Measurements from ENCODE around the gene SUSD6.

SUSD6 gene

GRCh38 chr14:69658664-69659261 lies 47.4 kb downstream of the SUSD6 start:
- DNase-seq (no peak), ATAC-seq (replicated peaks) (no peak)
- Mint-ChIP-seq H3K4me3 (no peak overlapping the region), H3K9me3 (no peaks in the 10 kb centered on the region), H3K27me3 (no peaks in the 10 kb centered on the region), H3K27ac (peak overlapping the region; percentile 22), H3K4me1 (peaks cover 46 to 93% of the 10 kb centered on the region in 2 donors), H3K36me3 (peaks cover 34 to 61% of the 10 kb centered on the region in 2 donors)

- Mint-ChIP-seq H3K36me3 (peaks cover 38 to 73% of the 10 kb centered on the region in 2 donors), H3K4me3 (no peak overlapping the region), H3K9me3 (no peaks in the 10 kb centered on the region), H3K27me3 (no peaks in the 10 kb centered on the region), H3K4me1 (peaks cover 54 to 93% of the 10 kb centered on the region in 2 donors), H3K27ac (peak overlapping the region; percentile 71)
- peak; percentile 61 to 63 for ATAC-seq (replicated peaks)
- no peak for DNase-seq
Measured at GRCh38 chr14:69660344-69661193, 49.2 kb downstream of the SUSD6 start.

- peaks cover 38 to 73% of the 10 kb centered on the region in 2 donors for H3K36me3 Mint-ChIP-seq
- H3K27ac Mint-ChIP-seq, result peak overlapping the region; percentile 71
- no peak overlapping the region for H3K4me3 Mint-ChIP-seq
- peaks cover 53 to 93% of the 10 kb centered on the region in 2 donors for H3K4me1 Mint-ChIP-seq
- H3K9me3 Mint-ChIP-seq, result no peaks in the 10 kb centered on the region
- ATAC-seq (replicated peaks) (no peak), DNase-seq (no peak)
- no peaks in the 10 kb centered on the region for H3K27me3 Mint-ChIP-seq
Measured at GRCh38 chr14:69661194-69661537, 49.8 kb downstream of the SUSD6 start.

- Mint-ChIP-seq H3K36me3 (peaks cover 43 to 81% of the 10 kb centered on the region in 2 donors), H3K27ac (peak overlapping the region; percentile 10), H3K27me3 (no peaks in the 10 kb centered on the region), H3K4me1 (peaks cover 59 to 93% of the 10 kb centered on the region in 2 donors), H3K9me3 (peaks cover 2 to 4% of the 10 kb centered on the region in 2 donors), H3K4me3 (no peak overlapping the region)
- ATAC-seq (replicated peaks), result no peak
- no peak for DNase-seq
Measured at GRCh38 chr14:69662636-69663299, 51.4 kb downstream of the SUSD6 start.

GRCh38 chr14:69663300-69663643 lies 51.9 kb downstream of the SUSD6 start:
- peaks cover 2 to 7% of the 10 kb centered on the region in 2 donors for H3K9me3 Mint-ChIP-seq
- ATAC-seq (replicated peaks) (no peak), DNase-seq (no peak)
- no peaks in the 10 kb centered on the region for H3K27me3 Mint-ChIP-seq
- peaks cover 47 to 86% of the 10 kb centered on the region in 2 donors for H3K36me3 Mint-ChIP-seq
- H3K27ac Mint-ChIP-seq, result peak overlapping the region; percentile 51
- H3K4me1 Mint-ChIP-seq, result peaks cover 60 to 93% of the 10 kb centered on the region in 2 donors
- no peak overlapping the region for H3K4me3 Mint-ChIP-seq

- DNase-seq (no peak), ATAC-seq (replicated peaks) (no peak)
- Mint-ChIP-seq H3K27ac (peak overlapping the region; percentile 37), H3K4me1 (peaks cover 62 to 93% of the 10 kb centered on the region in 2 donors), H3K4me3 (no peak overlapping the region), H3K36me3 (peaks cover 43 to 86% of the 10 kb centered on the region in 2 donors), H3K27me3 (no peaks in the 10 kb centered on the region), H3K9me3 (peaks cover 2 to 7% of the 10 kb centered on the region in 2 donors)
Measured at GRCh38 chr14:69664265-69664664, 52.9 kb downstream of the SUSD6 start.

- no peak overlapping the region for H3K4me3 Mint-ChIP-seq
- peaks cover 2 to 7% of the 10 kb centered on the region in 2 donors for H3K9me3 Mint-ChIP-seq
- DNase-seq (no peak), ATAC-seq (replicated peaks) (peak; percentile 36 to 39)
- peaks cover 38 to 80% of the 10 kb centered on the region in 2 donors for H3K36me3 Mint-ChIP-seq
- peak overlapping the region; percentile 89 for H3K27ac Mint-ChIP-seq
- H3K27me3 Mint-ChIP-seq, result no peaks in the 10 kb centered on the region
- peaks cover 67 to 96% of the 10 kb centered on the region in 2 donors for H3K4me1 Mint-ChIP-seq
Measured at GRCh38 chr14:69664865-69665526, 53.6 kb downstream of the SUSD6 start.

- H3K27me3 Mint-ChIP-seq, result no peaks in the 10 kb centered on the region
- no peak overlapping the region for H3K4me3 Mint-ChIP-seq
- DNase-seq (no peak), ATAC-seq (replicated peaks) (no peak)
- H3K9me3 Mint-ChIP-seq, result peaks cover 2 to 7% of the 10 kb centered on the region in 2 donors
- peak overlapping the region; percentile 89 for H3K27ac Mint-ChIP-seq
- peaks cover 70 to 97% of the 10 kb centered on the region in 2 donors for H3K4me1 Mint-ChIP-seq
- H3K36me3 Mint-ChIP-seq, result peaks cover 34 to 77% of the 10 kb centered on the region in 2 donors
Measured at GRCh38 chr14:69665631-69666030, 54.2 kb downstream of the SUSD6 start.

- peaks cover 2 to 7% of the 10 kb centered on the region in 2 donors for H3K9me3 Mint-ChIP-seq
- no peak overlapping the region for H3K4me3 Mint-ChIP-seq
- H3K27ac Mint-ChIP-seq, result no peak overlapping the region
- peaks cover 34 to 77% of the 10 kb centered on the region in 2 donors for H3K36me3 Mint-ChIP-seq
- no peaks in the 10 kb centered on the region for H3K27me3 Mint-ChIP-seq
- ATAC-seq (replicated peaks) (no peak), DNase-seq (no peak)
- peaks cover 74 to 97% of the 10 kb centered on the region in 2 donors for H3K4me1 Mint-ChIP-seq
Measured at GRCh38 chr14:69666112-69666511, 54.7 kb downstream of the SUSD6 start.

- no peak for DNase-seq
- no peak for ATAC-seq (replicated peaks)
- Mint-ChIP-seq H3K36me3 (peaks cover 35 to 77% of the 10 kb centered on the region in 2 donors), H3K27me3 (no peaks in the 10 kb centered on the region), H3K9me3 (peaks cover 2 to 7% of the 10 kb centered on the region in 2 donors), H3K27ac (peak overlapping the region; percentile 75), H3K4me1 (peaks cover 75 to 97% of the 10 kb centered on the region in 2 donors), H3K4me3 (peak overlapping the region in 1 of 2 donors; percentile 31)
Measured at GRCh38 chr14:69666690-69667211, 55.4 kb downstream of the SUSD6 start.

- peak overlapping the region; percentile 17 to 36 for H3K4me3 Mint-ChIP-seq
- peak overlapping the region; percentile 56 for H3K27ac Mint-ChIP-seq
- peaks cover 73 to 97% of the 10 kb centered on the region in 2 donors for H3K4me1 Mint-ChIP-seq
- no peaks in the 10 kb centered on the region for H3K27me3 Mint-ChIP-seq
- DNase-seq (no peak), ATAC-seq (replicated peaks) (peak; percentile 83 to 87)
- H3K36me3 Mint-ChIP-seq, result peaks cover 31 to 67% of the 10 kb centered on the region in 2 donors
- H3K9me3 Mint-ChIP-seq, result peaks cover 2 to 7% of the 10 kb centered on the region in 2 donors
Measured at GRCh38 chr14:69667938-69668335, 56.5 kb downstream of the SUSD6 start.

- peak overlapping the region; percentile 52 for H3K27ac Mint-ChIP-seq
- ATAC-seq (replicated peaks), result no peak
Measured at GRCh38 chr14:69669375-69669774, 58.0 kb downstream of the SUSD6 start.

GRCh38 chr14:69670093-69670492 lies 58.7 kb downstream of the SUSD6 start:
- ATAC-seq (replicated peaks), result no peak
- peaks cover 20 to 54% of the 10 kb centered on the region in 2 donors for H3K36me3 Mint-ChIP-seq
- DNase-seq, result no peak
- H3K4me1 Mint-ChIP-seq, result peaks cover 80 to 98% of the 10 kb centered on the region in 2 donors
- H3K27me3 Mint-ChIP-seq, result no peaks in the 10 kb centered on the region
- no peak overlapping the region for H3K4me3 Mint-ChIP-seq
- peaks cover 2 to 7% of the 10 kb centered on the region in 2 donors for H3K9me3 Mint-ChIP-seq
- peak overlapping the region; percentile 72 for H3K27ac Mint-ChIP-seq

More at GRCh38 chr14:69669375-69669774, 58.0 kb downstream of the SUSD6 start:
- Mint-ChIP-seq H3K27me3 (no peaks in the 10 kb centered on the region), H3K9me3 (peaks cover 2 to 7% of the 10 kb centered on the region in 2 donors), H3K36me3 (peaks cover 26 to 60% of the 10 kb centered on the region in 2 donors), H3K4me1 (peaks cover 79 to 98% of the 10 kb centered on the region in 2 donors), H3K4me3 (no peak overlapping the region)
- no peak for DNase-seq
